ENCODE data around the gene BLTP3B. TPM values are rescaled to one million over a fixed set of nuclear protein-coding genes. Genes with fewer than 3 reads are reported as not detected.
A peak's percentile ranks its signal among the peaks of the same experiment; 100 is the strongest.
"Not testable (repeated sequence)": the region's sequence is repeated elsewhere in the genome, so short reads cannot be mapped to it uniquely, and the experiment has no call there.

BLTP3B gene
- 10 to 100 TPM in 1 of 3 donors, 1 to 10 TPM in 2; 2.6 to 21.7 (median 9.6) TPM for polyA plus RNA-seq

DNA sequence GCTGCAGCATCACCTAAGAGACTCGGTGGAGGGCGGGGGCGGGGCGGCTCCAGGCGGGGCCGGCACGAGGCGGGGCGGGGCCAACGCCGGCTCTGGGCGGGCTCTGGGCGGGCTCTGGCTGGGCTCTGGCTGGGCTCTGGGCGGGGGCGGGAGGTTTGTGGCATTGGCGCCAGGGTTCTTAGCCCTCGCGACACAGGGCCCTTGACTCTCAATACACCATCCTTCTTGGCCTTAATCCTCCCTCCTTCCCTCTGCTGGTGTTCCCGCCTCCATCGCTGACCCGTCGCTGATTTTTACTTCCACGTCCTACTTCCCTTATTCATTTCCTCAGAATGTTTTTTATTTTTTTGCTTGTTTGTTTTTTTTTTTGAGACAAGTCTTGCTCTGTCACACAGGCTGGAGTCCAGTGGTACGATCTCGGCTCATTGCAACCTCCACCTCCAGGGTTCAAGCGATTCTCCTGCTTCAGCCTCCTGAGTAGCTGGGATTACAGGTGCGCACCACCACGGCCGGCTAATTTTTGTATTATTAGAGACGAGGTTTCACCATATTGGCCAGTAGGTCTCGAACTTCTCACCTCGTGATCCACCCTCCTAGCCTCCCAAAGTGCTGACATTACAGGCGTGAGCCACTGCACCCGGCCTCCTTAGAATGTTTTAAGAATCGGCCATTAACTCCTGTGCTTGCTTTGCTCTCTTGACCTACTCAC, at the start of gene BLTP3B:
BLTP3B (minus strand) TSS at position 24 of the 709 bp plus-strand sequence. CDS start 239 bp downstream, outside the sequence.
- peak within 1 kb of the TSS; percentile 96 for H3K27ac ChIP-seq (ENCODE audit: low read depth, low read length)
- 24 to 29% (median 29%) methylated on average over 27 to 35 of the region's 35 CpGs for WGBS, 3 donors

GRCh38 chr12:100189636-100190394, 47.1 kb upstream of the BLTP3B start:
- 79 to 95% (median 88%) methylated on average over 13 of the region's 13 CpGs for WGBS, 3 donors
- no peak overlapping the region for H3K27ac ChIP-seq (ENCODE audit: low read depth, low read length)

GRCh38 chr12:100188888-100189635, 46.4 kb upstream of the BLTP3B start:
- WGBS, 3 donors, result 89 to 92% (median 91%) methylated on average over 11 of the region's 11 CpGs
- not testable (repeated sequence) for H3K27ac ChIP-seq (ENCODE audit: low read depth, low read length)

DNA sequence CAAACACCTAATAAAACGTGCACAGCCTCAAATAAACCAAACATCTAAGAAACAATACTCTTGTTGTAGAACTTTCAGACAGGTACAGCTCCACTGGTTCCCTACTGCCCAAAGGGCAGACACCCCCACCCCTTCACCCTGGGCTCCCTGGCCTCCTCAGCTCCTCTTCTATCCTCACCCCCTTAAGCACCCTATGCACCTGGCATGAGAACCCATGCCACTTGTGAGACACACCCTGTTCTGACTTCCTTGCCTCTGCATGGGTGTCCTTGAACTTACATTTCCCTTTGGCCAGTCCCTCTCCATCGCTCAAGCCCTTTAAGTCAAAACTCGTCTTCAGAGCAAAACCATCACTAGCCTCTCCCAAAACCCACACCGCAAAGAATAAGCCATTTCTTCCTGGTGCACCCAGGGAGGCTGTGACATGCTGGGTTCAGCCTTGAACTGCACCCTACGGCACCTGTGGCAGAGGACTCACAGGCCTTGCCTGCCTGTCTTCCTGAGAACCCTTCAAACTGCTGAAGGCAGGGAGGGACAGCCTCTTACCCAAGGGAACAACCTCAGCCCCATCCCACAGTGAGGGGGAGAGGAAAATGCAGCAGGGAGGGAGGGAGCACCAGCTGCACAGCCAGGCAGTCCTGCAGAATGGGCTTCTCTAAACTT, 45.3 kb upstream of the BLTP3B start:
- no peak overlapping the region for H3K27ac ChIP-seq (ENCODE audit: low read depth, low read length)
- 92 to 97% (median 93%) methylated on average over 5 of the region's 5 CpGs for WGBS, 3 donors

DNA sequence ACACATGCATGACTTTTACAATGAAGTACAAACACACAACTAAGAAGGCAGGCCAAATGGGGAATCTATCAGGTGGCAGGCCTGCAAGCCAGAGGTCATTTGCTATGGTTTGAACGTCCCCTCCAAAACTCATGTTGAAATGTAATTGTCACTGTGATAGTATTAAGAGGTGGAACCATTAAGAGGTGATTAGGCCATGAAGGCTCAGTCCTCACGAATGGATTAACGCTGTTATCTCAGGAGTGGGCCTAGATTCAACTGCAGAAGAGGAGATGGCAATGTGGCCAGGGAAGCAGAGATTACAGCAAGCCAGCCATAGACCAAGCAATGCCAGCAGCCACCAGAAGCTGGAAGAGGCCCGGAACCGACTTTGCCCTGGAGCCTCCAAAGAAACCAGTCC, 44.4 kb upstream of the BLTP3B start:
- 93 to 96% (median 94%) methylated on average over 5 of the region's 5 CpGs for WGBS, 3 donors
- no peak overlapping the region for H3K27ac ChIP-seq (ENCODE audit: low read depth, low read length)

GRCh38 chr12:100186071-100186470, 43.4 kb upstream of the BLTP3B start:
- WGBS, 3 donors, result 45 to 74% (median 60%) methylated on average over 6 of the region's 6 CpGs
- no peak overlapping the region for H3K27ac ChIP-seq (ENCODE audit: low read depth, low read length)

DNA sequence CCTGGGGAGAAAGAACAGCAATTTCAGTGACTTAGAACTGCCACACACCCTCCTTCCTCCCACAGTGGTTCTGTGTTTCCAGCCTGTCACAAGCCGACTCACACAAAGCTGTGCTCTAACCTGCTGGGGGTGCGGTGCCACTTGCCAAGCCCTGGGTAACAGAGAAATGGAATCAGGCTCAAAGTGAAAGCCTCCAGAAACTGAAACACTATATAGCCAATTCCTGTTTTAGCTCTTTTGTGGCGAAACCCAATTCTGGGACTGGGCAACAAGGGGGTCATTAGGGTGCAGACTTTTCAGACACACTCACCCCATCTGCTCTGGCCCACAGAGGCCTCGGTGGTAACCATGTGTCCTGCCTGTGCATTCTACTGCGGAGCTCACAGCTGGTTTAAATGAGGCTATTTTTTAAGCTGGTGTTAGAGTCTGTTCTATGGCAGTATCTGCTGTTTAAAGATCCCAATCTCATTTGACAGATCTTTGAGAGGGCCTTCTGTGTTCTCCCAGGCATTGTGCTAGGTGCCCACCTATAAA, 42.8 kb upstream of the BLTP3B start:
- H3K27ac ChIP-seq (ENCODE audit: low read depth, low read length), result no peak overlapping the region
- 58 to 78% (median 64%) methylated on average over 5 of the region's 5 CpGs for WGBS, 3 donors

- no peak overlapping the region for H3K27ac ChIP-seq (ENCODE audit: low read depth, low read length)
- 90 to 97% (median 93%) methylated on average over 8 of the region's 8 CpGs for WGBS, 3 donors
These were observed 42.0 kb upstream of the BLTP3B start for GRCh38 chr12:100184549-100185145.

GRCh38 chr12:100179252-100179651, 36.6 kb upstream of the BLTP3B start:
- H3K27ac ChIP-seq (ENCODE audit: low read depth, low read length), result no peak overlapping the region
- WGBS, 3 donors, result 90 to 93% (median 91%) methylated on average over 2 of the region's 2 CpGs

- H3K27ac ChIP-seq (ENCODE audit: low read depth, low read length), result not testable (repeated sequence)
- WGBS, 3 donors, result 92 to 96% (median 92%) methylated on average over 8 of the region's 8 CpGs
These were observed 33.8 kb upstream of the BLTP3B start for GRCh38 chr12:100176493-100176892.

GRCh38 chr12:100174495-100174894, 31.8 kb upstream of the BLTP3B start:
- no peak overlapping the region for H3K27ac ChIP-seq (ENCODE audit: low read depth, low read length)

- 93 to 95% (median 95%) methylated on average over 6 of the region's 6 CpGs for WGBS, 3 donors
- no peak overlapping the region for H3K27ac ChIP-seq (ENCODE audit: low read depth, low read length)
These were observed 30.4 kb upstream of the BLTP3B start for GRCh38 chr12:100173111-100173510.

GRCh38 chr12:100171248-100171647, 28.6 kb upstream of the BLTP3B start:
- no peak overlapping the region for H3K27ac ChIP-seq (ENCODE audit: low read depth, low read length)

GRCh38 chr12:100170313-100170858, 27.7 kb upstream of the BLTP3B start:
- 74 to 87% (median 80%) methylated on average over 7 of the region's 7 CpGs for WGBS, 3 donors
- H3K27ac ChIP-seq (ENCODE audit: low read depth, low read length), result no peak overlapping the region

DNA sequence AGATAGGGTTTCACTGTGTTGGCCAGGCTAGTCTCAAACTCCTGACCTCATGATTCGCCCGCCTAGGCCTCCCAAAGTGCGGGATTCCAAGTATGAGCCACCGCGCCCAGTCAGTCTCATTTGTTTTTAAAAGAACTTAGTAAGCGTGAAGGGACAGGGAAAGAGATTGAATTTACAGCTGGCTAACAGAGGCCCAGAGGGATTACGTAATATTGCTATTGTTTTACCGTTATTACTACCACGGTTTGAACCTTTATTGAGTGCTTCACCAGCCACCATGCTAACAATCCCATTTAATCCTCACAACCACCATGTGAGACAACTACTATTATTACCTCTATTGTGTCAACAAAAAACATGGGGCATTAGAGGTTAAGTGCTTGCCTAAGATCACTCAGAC, 26.7 kb upstream of the BLTP3B start:
- H3K27ac ChIP-seq (ENCODE audit: low read depth, low read length), result no peak overlapping the region
- WGBS, 3 donors, result 93 to 98% (median 97%) methylated on average over 9 of the region's 9 CpGs

DNA sequence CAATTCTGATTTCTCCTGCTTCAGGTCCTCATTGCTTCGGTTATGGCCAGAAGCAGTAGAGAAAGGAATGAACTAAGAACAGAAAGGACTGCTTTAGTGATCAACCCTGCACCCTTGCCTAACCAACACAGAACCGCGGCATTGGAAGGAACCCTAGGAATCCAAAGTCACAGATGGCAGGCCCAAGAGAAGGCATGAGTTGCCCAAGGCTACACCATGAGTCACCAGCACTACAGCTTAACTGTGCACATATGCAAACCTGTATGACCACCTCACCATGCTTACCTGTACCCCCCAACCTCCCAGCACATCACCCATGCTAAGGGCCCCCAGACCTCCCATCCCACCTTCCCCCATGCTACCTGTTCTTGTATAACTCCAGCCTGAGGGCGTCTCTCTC, 25.9 kb upstream of the BLTP3B start:
- no peak overlapping the region for H3K27ac ChIP-seq (ENCODE audit: low read depth, low read length)
- 90 to 93% (median 91%) methylated on average over 4 of the region's 4 CpGs for WGBS, 3 donors

DNA sequence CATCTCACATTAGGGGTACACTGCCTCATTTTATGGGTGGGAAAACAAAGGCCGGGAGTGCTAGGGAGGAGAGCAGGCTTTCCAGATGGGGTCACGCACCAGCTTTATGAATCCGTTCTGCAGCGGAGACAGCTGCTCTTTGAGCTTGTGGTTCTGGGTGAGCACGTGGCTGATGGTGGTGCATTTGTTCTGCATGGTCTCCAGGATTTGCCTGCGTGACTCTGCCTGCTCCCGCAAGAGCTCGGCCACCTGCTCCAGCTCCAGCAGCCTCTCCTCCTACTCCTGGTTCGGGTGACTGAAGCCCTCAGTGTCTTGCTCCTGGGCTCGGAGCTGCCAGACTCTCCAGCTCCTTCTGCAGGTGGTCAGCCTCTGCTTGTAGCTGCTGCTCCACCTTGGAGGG, 23.6 kb upstream of the BLTP3B start:
- no peak overlapping the region for H3K27ac ChIP-seq (ENCODE audit: low read depth, low read length)
- 95 to 96% (median 95%) methylated on average over 10 of the region's 10 CpGs for WGBS, 3 donors

DNA sequence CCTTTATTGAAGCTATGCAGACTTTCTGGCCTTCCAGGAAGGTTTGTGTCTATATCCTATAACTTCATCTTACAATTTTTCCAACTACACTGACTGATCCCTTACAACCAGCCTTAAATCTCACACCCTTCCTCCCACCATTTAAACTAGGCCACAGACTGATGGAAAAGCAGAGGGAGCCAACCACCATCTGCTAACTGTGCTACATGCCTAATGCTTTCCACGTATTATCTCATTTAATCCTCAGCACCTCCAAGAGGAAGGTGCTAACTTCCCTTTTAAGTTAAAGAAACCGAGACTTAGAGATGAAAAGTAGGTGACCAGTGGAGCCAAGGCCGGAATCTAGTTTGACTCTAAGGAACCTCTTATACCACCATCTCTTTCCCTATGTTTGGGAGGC, 22.7 kb upstream of the BLTP3B start:
- 92 to 96% (median 95%) methylated on average over 3 of the region's 3 CpGs for WGBS, 3 donors
- H3K27ac ChIP-seq (ENCODE audit: low read depth, low read length), result no peak overlapping the region

Measured in adipose tissue (tissue), 3 donors.